ENCODE measurements around the gene TNFSF13. TPM values are rescaled to one million over a fixed set of nuclear protein-coding genes. Genes with fewer than 3 reads are reported as not detected.

TNFSF13 gene
- total RNA-seq, 1 experiment from 2014 or later, result 3.2 TPM

DNA sequence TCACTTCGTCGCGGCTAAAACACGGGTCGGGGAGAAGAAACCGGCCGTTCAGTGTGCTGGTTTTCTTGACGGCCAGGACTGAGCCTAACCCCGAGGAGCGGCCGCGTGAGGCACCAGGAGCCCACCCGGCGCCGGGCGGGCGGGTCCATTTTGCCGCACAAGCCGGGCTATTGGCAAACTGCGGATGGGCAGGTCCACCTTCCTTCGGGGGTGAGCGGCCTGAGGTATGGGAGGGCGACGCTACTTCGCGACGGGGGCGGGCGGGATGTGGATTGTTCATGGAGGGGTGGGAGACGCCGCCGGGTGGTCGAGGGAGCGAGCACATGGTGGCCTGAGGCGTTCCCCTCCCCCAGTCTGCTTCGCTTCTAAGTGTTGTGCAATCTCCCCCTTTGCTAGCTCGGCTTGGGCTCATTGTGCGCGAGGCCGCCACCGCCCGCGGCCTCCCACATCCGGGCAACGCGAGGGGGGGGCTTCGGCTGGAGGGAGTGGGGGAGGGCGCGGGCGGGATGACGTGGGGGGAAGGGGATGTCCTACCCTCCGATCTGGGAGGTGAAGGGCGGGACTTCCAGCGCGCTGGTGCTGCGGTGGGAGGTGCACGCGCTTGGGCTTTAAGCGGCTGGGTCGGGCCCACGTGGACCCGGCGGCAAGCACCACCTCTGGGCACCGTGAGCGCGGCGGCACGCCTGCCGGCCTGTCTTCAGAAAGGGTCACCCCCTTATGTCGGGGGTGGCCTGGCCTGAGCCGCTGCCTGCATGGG lies 15.0 kb downstream of the TNFSF13 start (continued):
- TF ChIP-seq, protein P1, sequence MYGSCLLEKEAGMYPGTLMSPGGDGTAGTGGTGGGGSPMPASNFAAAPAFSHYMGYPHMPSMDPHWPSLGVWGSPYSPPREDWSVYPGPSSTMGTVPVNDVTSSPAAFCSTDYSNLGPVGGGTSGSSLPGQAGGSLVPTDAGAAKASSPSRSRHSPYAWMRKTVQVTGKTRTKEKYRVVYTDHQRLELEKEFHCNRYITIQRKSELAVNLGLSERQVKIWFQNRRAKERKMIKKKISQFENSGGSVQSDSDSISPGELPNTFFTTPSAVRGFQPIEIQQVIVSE (CRISPR knock-in tag; IDR thresholded peaks at IDR 0.05; ENCODE audit: borderline replicate concordance), result no peak
- peak; percentile 10 for TF ChIP-seq NFATC4 (CRISPR knock-in tag; IDR thresholded peaks at IDR 0.05)
- TF ChIP-seq ZNF138 (CRISPR knock-in tag; conservative IDR thresholded peaks at IDR 0.05), result no peak
- peak; percentile 32 for TF ChIP-seq USF2 (CRISPR knock-in tag; IDR thresholded peaks at IDR 0.05)
- TF ChIP-seq SOX15 (CRISPR knock-in tag; IDR thresholded peaks at IDR 0.05), result no peak
- no peak for TF ChIP-seq NR1H2 (CRISPR knock-in tag; IDR thresholded peaks at IDR 0.05)
- TF ChIP-seq TEAD4 (CRISPR knock-in tag; IDR thresholded peaks at IDR 0.05), result no peak
- TF ChIP-seq SP1 (CRISPR knock-in tag; conservative IDR thresholded peaks at IDR 0.05), result no peak
- no peak for TF ChIP-seq JAZF1 (CRISPR knock-in tag; IDR thresholded peaks at IDR 0.05)
- no peak for TF ChIP-seq MXD4 (CRISPR knock-in tag; IDR thresholded peaks at IDR 0.05; ENCODE audit: borderline replicate concordance)
- TF ChIP-seq RORB (CRISPR knock-in tag; IDR thresholded peaks at IDR 0.05), result 0 out of 2 replicates have a peak, but pooled peaks have one; percentile 19
- TF ChIP-seq CREB1 (CRISPR knock-in tag; IDR thresholded peaks at IDR 0.05), result 0 out of 2 replicates have a peak, but pooled peaks have one; percentile 12
- no peak for TF ChIP-seq ZNF232 (CRISPR knock-in tag; IDR thresholded peaks at IDR 0.05)
- no peak for TF ChIP-seq JUN (CRISPR knock-in tag; IDR thresholded peaks at IDR 0.05)
- TF ChIP-seq NR3C1 (CRISPR knock-in tag; conservative IDR thresholded peaks at IDR 0.05; ENCODE audit: low read depth), result no peak; the same call in 1 of the 2 replicates
- TF ChIP-seq, protein P2, sequence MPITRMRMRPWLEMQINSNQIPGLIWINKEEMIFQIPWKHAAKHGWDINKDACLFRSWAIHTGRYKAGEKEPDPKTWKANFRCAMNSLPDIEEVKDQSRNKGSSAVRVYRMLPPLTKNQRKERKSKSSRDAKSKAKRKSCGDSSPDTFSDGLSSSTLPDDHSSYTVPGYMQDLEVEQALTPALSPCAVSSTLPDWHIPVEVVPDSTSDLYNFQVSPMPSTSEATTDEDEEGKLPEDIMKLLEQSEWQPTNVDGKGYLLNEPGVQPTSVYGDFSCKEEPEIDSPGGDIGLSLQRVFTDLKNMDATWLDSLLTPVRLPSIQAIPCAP (CRISPR knock-in tag; IDR thresholded peaks at IDR 0.05), result 0 out of 2 replicates have a peak, but pooled peaks have one; percentile 6
- TF ChIP-seq ZBTB43 (CRISPR knock-in tag; IDR thresholded peaks at IDR 0.05), result no peak
- TF ChIP-seq EMX1 (CRISPR knock-in tag; IDR thresholded peaks at IDR 0.05), result no peak; the same call in none of the 2 replicates

DNA sequence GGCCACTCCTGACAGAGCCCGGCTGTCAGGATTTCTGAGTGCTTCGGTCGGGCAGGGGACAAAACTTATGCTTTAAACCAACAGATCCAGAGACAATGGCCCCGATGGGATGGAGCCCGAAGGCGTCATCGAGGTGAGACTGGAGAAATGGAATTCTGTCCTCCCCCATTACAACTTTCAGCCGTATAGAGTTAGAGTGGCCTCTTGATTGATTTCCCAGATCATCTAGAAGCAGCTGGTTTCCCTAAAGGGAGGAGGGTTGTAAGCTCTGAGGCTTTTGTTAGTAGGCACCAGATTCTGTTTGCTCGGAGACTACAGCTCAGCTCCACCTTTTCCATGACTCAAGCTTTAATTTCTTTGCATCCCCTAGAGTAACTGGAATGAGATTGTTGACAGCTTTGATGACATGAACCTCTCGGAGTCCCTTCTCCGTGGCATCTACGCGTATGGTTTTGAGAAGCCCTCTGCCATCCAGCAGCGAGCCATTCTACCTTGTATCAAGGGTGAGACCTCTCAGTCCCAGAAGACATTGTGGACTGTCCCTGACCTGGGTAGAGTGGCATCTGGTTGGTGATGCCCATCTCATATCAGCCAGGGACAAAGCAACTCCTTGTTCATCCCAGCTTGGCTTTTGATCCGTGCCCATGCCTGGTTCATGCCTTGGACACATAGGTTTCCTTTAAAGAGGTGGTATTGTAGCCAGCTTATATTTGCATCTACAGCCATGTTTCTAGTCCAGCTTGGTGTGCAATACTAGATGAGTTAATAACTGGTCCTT lies 15.8 kb downstream of the TNFSF13 start:
- DNase-seq (ENCODE audit: low spot score), result no peak
- H3K4me1 Mint-ChIP-seq, result peaks cover 58% of the 10 kb centered on the region
- peak overlapping the region; percentile 92 for H3K27ac Mint-ChIP-seq
- POLR2A ChIA-PET, result interaction anchor here (0.9 to 3.5 kb wide), 6 partner anchors 9 to 137 kb away, joined by 3 to 22 read pairs (median 6); partner anchors contain the start of genes ATP1B2, MPDU1, SLC35G6 and SOX15
- no peaks in the 10 kb centered on the region for H3K9me3 Mint-ChIP-seq
- CTCF ChIA-PET, result interaction anchor here (1.5 to 1.7 kb wide), 2 partner anchors 14 to 15 kb away, joined by 5 to 10 read pairs; no protein-coding TSS in a partner anchor
- no peaks in the 10 kb centered on the region for H3K27me3 Mint-ChIP-seq (ENCODE audit: low read depth)
- ATAC-seq, result no peak
- H3K4me3 Mint-ChIP-seq, result peak overlapping the region; percentile 93
- peaks cover 77% of the 10 kb centered on the region for H3K36me3 Mint-ChIP-seq
- TF ChIP-seq KAT7 (CRISPR knock-in tag; IDR thresholded peaks at IDR 0.05; ENCODE audit: borderline replicate concordance) (no peak), ZNF138 (CRISPR knock-in tag; conservative IDR thresholded peaks at IDR 0.05) (0 out of 2 replicates have a peak, but pooled peaks have one; percentile 31), NR1H2 (CRISPR knock-in tag; IDR thresholded peaks at IDR 0.05) (no peak)
